ENCODE results near the gene GTSE1.

DNA sequence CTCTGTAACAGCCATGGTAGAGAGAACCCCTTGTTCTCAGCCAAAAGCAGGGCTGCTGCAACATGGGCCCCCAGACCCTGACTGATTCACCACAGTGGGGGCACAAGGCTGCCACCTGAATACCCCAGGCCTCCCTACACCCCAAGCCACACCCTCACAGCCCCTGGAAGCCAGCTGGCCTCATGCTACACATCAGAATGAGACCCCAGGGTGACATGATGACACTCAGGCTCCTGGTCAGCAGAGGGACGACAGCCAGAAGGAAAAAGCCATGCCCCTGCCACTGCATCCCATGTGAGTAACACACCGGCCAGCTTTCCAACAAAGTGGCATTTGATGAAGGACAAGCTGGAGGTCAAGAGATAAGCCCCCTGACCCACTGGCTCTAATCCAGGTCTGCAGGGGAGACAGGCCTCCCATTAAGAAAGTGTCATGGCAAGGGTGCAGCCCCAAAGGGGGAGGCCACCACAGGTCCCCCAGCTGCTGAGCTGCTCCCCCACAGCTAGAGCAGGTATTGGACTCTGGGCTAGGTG lies 49.2 kb upstream of the GTSE1 start:
- TF ChIP-seq, protein P1, sequence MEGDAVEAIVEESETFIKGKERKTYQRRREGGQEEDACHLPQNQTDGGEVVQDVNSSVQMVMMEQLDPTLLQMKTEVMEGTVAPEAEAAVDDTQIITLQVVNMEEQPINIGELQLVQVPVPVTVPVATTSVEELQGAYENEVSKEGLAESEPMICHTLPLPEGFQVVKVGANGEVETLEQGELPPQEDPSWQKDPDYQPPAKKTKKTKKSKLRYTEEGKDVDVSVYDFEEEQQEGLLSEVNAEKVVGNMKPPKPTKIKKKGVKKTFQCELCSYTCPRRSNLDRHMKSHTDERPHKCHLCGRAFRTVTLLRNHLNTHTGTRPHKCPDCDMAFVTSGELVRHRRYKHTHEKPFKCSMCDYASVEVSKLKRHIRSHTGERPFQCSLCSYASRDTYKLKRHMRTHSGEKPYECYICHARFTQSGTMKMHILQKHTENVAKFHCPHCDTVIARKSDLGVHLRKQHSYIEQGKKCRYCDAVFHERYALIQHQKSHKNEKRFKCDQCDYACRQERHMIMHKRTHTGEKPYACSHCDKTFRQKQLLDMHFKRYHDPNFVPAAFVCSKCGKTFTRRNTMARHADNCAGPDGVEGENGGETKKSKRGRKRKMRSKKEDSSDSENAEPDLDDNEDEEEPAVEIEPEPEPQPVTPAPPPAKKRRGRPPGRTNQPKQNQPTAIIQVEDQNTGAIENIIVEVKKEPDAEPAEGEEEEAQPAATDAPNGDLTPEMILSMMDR (IDR thresholded peaks at IDR 0.05): no peak
- TF ChIP-seq ZFX (IDR thresholded peaks at IDR 0.05; ENCODE audit: borderline replicate concordance): no peak
